Measurements from ENCODE around the gene UQCRFS1. TPM values are rescaled to one million over a fixed set of nuclear protein-coding genes. Genes with fewer than 3 reads are reported as not detected.
A peak's percentile ranks its signal among the peaks of the same experiment; 100 is the strongest.
"Not testable (repeated sequence)": the region's sequence is repeated elsewhere in the genome, so short reads cannot be mapped to it uniquely, and the experiment has no call there.

Gene UQCRFS1
- total and polyA plus RNA-seq, 2 donors from 2014 or later: 37.9 to 148 TPM

DNA sequence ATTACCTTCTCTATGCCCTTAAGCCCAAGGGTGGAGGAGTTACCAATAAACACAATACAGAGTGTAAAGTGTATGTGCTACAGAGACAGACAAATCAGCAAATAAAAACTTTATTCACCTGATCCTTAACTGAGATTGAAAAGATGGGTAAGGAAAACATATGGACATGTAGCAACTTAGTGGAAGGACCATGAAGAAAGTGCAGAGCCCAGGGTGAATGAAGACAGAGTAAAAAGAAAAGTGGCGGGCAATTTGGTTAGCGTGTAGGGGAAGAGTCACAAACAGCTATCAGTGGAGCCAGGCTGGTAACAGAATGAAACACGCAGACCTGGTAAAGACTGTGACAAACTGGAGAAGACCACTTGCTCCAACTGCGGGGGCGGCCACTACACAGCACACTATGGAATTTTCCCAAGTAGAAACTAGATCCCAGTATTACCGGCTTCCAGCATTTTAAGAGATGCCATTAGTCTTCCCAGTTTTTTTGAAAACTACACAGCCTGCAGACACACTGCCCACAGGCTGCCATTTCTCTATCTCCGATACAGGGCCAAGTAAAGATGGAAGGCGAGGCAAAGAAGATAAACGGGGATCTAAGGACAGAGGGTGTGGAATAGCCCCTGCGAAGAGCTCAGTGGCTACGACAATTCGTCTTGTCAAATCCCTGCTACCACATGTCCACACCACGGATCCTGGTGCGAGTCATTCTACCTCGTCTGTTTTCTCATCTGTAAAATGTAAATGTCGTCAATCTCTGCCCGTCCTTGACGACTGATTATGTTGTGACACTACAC is 1.2 kb downstream of the UQCRFS1 start:
- Histone ChIP-seq H3K4me1 (ENCODE audit: control insufficient read depth in 2 of 3, insufficient read depth in 2 of 3, low read depth in 1 of 3, low read length in 3 of 3) (peaks cover 0 to 5% (median 0%) of the 10 kb centered on the region in 3 donors), H3K9me3 (ENCODE audit: control insufficient read depth in 2 of 3, insufficient read depth in 1 of 3, low read length in 3 of 3) (no peaks in the 10 kb centered on the region), H3K27me3 (ENCODE audit: control insufficient read depth, insufficient read depth, low read length) (no peaks in the 10 kb centered on the region), H3K9ac (ENCODE audit: low read length in 3 of 3) (peak overlapping the region; percentile 88 to 96 (median 90)), H3K36me3 (ENCODE audit: control insufficient read depth in 2 of 3, insufficient read depth in 3 of 3, low read length in 3 of 3) (peaks cover 3 to 8% (median 4%) of the 10 kb centered on the region in 3 donors), H3K27ac (ENCODE audit: low read depth in 2 of 2, low read length in 2 of 2) (peak overlapping the region; percentile 88 to 90), H3K4me3 (ENCODE audit: low read length in 3 of 3) (peak overlapping the region; percentile 89 to 96 (median 94))
- FAIRE-seq (no peak), DNase-seq (peak in 2 of 5 donors; percentile 28 to 33)
- intact Hi-C loops (cut with DNase I): no loop called here
- TF ChIP-seq, protein P1, sequence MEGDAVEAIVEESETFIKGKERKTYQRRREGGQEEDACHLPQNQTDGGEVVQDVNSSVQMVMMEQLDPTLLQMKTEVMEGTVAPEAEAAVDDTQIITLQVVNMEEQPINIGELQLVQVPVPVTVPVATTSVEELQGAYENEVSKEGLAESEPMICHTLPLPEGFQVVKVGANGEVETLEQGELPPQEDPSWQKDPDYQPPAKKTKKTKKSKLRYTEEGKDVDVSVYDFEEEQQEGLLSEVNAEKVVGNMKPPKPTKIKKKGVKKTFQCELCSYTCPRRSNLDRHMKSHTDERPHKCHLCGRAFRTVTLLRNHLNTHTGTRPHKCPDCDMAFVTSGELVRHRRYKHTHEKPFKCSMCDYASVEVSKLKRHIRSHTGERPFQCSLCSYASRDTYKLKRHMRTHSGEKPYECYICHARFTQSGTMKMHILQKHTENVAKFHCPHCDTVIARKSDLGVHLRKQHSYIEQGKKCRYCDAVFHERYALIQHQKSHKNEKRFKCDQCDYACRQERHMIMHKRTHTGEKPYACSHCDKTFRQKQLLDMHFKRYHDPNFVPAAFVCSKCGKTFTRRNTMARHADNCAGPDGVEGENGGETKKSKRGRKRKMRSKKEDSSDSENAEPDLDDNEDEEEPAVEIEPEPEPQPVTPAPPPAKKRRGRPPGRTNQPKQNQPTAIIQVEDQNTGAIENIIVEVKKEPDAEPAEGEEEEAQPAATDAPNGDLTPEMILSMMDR (IDR thresholded peaks at IDR 0.05; ENCODE audit: borderline replicate concordance, extremely low read depth, insufficient read depth): no peak

DNA sequence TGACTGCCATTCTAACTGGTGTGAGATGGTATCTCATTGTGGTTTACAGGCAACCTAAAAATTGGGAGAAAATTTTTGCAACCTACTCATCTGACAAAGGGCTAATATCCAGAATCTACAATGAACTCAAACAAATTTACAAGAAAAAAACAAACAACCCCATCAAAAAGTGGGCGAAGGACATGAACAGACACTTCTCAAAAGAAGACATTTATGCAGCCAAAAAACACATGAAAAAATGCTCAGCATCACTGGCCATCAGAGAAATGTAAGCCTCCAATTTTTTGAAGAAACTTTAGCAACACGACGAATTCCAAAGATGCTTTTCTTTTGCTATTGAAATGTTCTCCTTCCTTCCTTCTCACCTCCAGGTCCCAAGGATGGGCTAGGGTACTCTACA is 1.9 kb downstream of the UQCRFS1 start:
- H3K4me1 ChIP-seq (ENCODE audit: control insufficient read depth in 2 of 3, insufficient read depth in 2 of 3, low read depth in 1 of 3, low read length in 3 of 3); H3K9ac ChIP-seq (ENCODE audit: low read length in 3 of 3); H3K9me3 ChIP-seq (ENCODE audit: control insufficient read depth in 2 of 3, insufficient read depth in 1 of 3, low read length in 3 of 3); FAIRE-seq; DNase-seq; H3K27ac ChIP-seq (ENCODE audit: low read depth in 2 of 2, low read length in 2 of 2); H3K27me3 ChIP-seq (ENCODE audit: control insufficient read depth, insufficient read depth, low read length); intact Hi-C loops (cut with DNase I): not testable (repeated sequence)
- peak overlapping the region in 2 of 3 donors; percentile 89 to 94 for H3K4me3 ChIP-seq (ENCODE audit: low read length in 3 of 3)
- peaks cover 3 to 15% (median 10%) of the 10 kb centered on the region in 3 donors for H3K36me3 ChIP-seq (ENCODE audit: control insufficient read depth in 2 of 3, insufficient read depth in 3 of 3, low read length in 3 of 3)

DNA sequence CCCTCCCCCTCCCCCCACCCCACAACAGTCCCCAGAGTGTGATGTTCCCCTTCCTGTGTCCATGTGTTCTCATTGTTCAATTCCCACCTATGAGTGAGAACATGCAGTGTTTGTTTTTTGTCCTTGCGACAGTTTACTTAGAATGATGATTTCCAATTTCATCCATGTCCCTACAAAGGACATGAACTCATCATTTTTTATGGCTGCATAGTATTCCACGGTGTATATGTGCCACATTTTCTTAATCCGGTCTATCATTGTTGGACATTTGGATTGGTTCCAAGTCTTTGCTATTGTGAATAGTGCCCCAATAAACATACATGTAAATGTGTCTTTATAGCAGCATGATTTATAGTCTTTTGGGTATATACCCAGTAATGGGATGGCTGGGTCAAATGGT is 2.4 kb downstream of the UQCRFS1 start:
- H3K4me1 ChIP-seq (ENCODE audit: control insufficient read depth in 2 of 3, insufficient read depth in 2 of 3, low read depth in 1 of 3, low read length in 3 of 3); DNase-seq; H3K4me3 ChIP-seq (ENCODE audit: low read length in 3 of 3); intact Hi-C loops (cut with DNase I); H3K9ac ChIP-seq (ENCODE audit: low read length in 3 of 3); FAIRE-seq; H3K27me3 ChIP-seq (ENCODE audit: control insufficient read depth, insufficient read depth, low read length); H3K9me3 ChIP-seq (ENCODE audit: control insufficient read depth in 2 of 3, insufficient read depth in 1 of 3, low read length in 3 of 3); H3K27ac ChIP-seq (ENCODE audit: low read depth in 2 of 2, low read length in 2 of 2): not testable (repeated sequence)
- H3K36me3 ChIP-seq (ENCODE audit: control insufficient read depth in 2 of 3, insufficient read depth in 3 of 3, low read length in 3 of 3): peaks cover 4 to 15% (median 12%) of the 10 kb centered on the region in 3 donors

DNA sequence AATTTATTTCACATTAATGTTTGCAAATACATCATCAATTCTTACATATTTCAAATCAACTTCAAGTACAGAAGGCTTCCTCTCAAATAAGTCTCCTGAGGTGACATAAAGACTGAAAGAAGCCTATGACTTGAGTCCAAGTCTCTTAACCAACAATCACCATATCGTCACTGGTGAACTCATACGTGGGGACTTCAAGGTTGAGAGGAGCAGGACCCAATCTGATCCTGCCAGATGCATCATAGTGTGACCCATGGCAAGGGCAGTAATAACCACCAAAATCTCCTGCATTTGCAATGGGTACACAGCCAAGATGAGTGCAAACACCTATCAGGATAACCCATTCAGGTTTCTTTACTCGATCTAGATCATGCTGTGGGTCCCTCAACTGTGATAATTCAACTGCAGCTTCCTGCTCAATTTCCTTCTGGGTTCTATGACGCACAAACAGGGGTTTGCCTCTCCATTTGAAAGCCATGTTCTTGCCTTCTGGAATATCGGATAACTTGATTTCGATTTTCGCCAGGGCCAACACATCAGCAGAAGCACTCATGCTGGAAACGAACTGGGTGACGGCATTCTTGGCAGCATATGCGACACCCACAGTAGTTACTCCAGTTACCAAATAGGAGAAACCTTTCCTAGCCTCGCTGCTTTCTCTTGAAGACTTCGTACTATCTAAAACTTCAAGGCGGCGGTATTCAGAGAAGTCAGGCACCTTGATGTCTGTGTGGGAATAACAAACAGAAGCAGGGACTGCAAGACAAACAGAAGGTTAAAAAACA is 5.4 kb downstream of the UQCRFS1 start:
- peaks cover 5 to 15% (median 12%) of the 10 kb centered on the region in 3 donors for H3K36me3 ChIP-seq (ENCODE audit: control insufficient read depth in 2 of 3, insufficient read depth in 3 of 3, low read length in 3 of 3)
- H3K9ac ChIP-seq (ENCODE audit: low read length in 3 of 3); H3K9me3 ChIP-seq (ENCODE audit: control insufficient read depth in 2 of 3, insufficient read depth in 1 of 3, low read length in 3 of 3); H3K27ac ChIP-seq (ENCODE audit: low read depth in 2 of 2, low read length in 2 of 2); H3K4me1 ChIP-seq (ENCODE audit: control insufficient read depth in 2 of 3, insufficient read depth in 2 of 3, low read depth in 1 of 3, low read length in 3 of 3); DNase-seq; H3K4me3 ChIP-seq (ENCODE audit: low read length in 3 of 3); FAIRE-seq; H3K27me3 ChIP-seq (ENCODE audit: control insufficient read depth, insufficient read depth, low read length); intact Hi-C loops (cut with DNase I): not testable (repeated sequence)

All from kidney (tissue), 14 donors.